Erythroblast (primary cell): ENCODE data around the gene CDC14A.

Source experiments
- GATA1 ChIP-seq: IDR thresholded peaks from 2 replicates; pipeline ENCODE4 v1.6.1; 2011; ENCODE audit warnings: low read depth, mild to moderate bottlenecking, control low read depth, low read length, moderate library complexity
- POLR2A ChIP-seq: IDR thresholded peaks from 2 replicates; pipeline ENCODE4 v1.6.1; 2011; ENCODE audit warnings: mild to moderate bottlenecking, low read length

- TF ChIP-seq POLR2A (no peak), GATA1 (no peak)
Measured at GRCh38 chr1:100322436-100323211, 29.7 kb upstream of the CDC14A start.
